Stimulated activated naive CD8-positive, alpha-beta T cell treated with anti-CD3 and anti-CD28 coated beads, Interleukin-15, amount 100 ng/mL, for 72 hours (primary cell): ENCODE results near the gene AKT1.

Source experiments
- ATAC-seq: fragments of 150-1000 bp; cut with Tn5 transposase; 2 replicates; pipeline ENCODE4 v1.10.0; 2021; ENCODE audit warnings: mild to moderate bottlenecking, moderate library complexity
- DNase-seq, 2 donors: peaks; one replicate each; pipeline ENCODE4 v3.0.0; 2021 to 2022
- H3K27ac Mint-ChIP-seq, 2 donors: one replicate each; pipeline ENCODE4 v1.8.0; 2022; ENCODE audit warnings: mild to moderate bottlenecking in 2 of 2, mixed read lengths in 2 of 2, moderate library complexity in 2 of 2
- H3K27me3 Mint-ChIP-seq: one replicate; pipeline ENCODE4 v1.8.0; 2022; ENCODE audit warnings: mixed read lengths
- H3K4me1 Mint-ChIP-seq: one replicate; pipeline ENCODE4 v1.8.0; 2022; ENCODE audit warnings: mild to moderate bottlenecking, mixed read lengths
- H3K4me3 Mint-ChIP-seq, 2 donors: one replicate each; pipeline ENCODE4 v1.8.0; 2022; ENCODE audit warnings: mild to moderate bottlenecking in 2 of 2, mixed read lengths in 2 of 2, moderate library complexity in 1 of 2
- H3K9me3 Mint-ChIP-seq, 2 donors: one replicate each; pipeline ENCODE4 v1.8.0; 2022; ENCODE audit warnings: mixed read lengths in 2 of 2

Gene AKT1

GRCh38 chr14:104796687-104797081 is 1.1 kb upstream of the AKT1 start:
- DNase-seq, result no peak
- Mint-ChIP-seq H3K4me3 (peak overlapping the region; percentile 77 to 82), H3K27ac (no peak overlapping the region), H3K4me1 (peaks cover 75% of the 10 kb centered on the region), H3K9me3 (no peaks in the 10 kb centered on the region), H3K27me3 (peaks cover 24% of the 10 kb centered on the region)
- ATAC-seq, result no peak

GRCh38 chr14:104795781-104796686 is 486 bp upstream of the AKT1 start:
- DNase-seq (peak in 1 of 2 donors; percentile 25), ATAC-seq (peak; percentile 64)
- peaks cover 24% of the 10 kb centered on the region for H3K27me3 Mint-ChIP-seq
- H3K27ac Mint-ChIP-seq, result peak overlapping the region; percentile 67 to 90
- H3K4me1 Mint-ChIP-seq, result peaks cover 75% of the 10 kb centered on the region
- peak overlapping the region; percentile 77 to 82 for H3K4me3 Mint-ChIP-seq
- H3K9me3 Mint-ChIP-seq, result no peaks in the 10 kb centered on the region

GRCh38 chr14:104794631-104794992 is 936 bp downstream of the AKT1 start:
- Mint-ChIP-seq H3K9me3 (no peaks in the 10 kb centered on the region), H3K4me1 (peaks cover 82% of the 10 kb centered on the region), H3K27ac (peak overlapping the region; percentile 73 to 86), H3K27me3 (peaks cover 19% of the 10 kb centered on the region), H3K4me3 (peak overlapping the region; percentile 92 to 93)
- ATAC-seq (no peak), DNase-seq (no peak)

- Mint-ChIP-seq H3K4me3 (peak overlapping the region; percentile 92 to 93), H3K9me3 (no peaks in the 10 kb centered on the region), H3K27me3 (peaks cover 13% of the 10 kb centered on the region), H3K4me1 (peaks cover 83% of the 10 kb centered on the region), H3K27ac (peak overlapping the region; percentile 73 to 86)
- DNase-seq (peak in 1 of 2 donors; percentile 41), ATAC-seq (peak; percentile 18)
Observed at GRCh38 chr14:104794099-104794498, 1.4 kb downstream of the AKT1 start.

- H3K4me3 Mint-ChIP-seq, result peak overlapping the region; percentile 92 to 93
- no peaks in the 10 kb centered on the region for H3K9me3 Mint-ChIP-seq
- H3K27ac Mint-ChIP-seq, result peak overlapping the region in 1 of 2 donors; percentile 71
- DNase-seq, result no peak
- ATAC-seq, result no peak
- peaks cover 10% of the 10 kb centered on the region for H3K27me3 Mint-ChIP-seq
- H3K4me1 Mint-ChIP-seq, result peaks cover 87% of the 10 kb centered on the region
Observed at GRCh38 chr14:104793703-104793959, 1.9 kb downstream of the AKT1 start.

GRCh38 chr14:104792945-104793702 is 2.4 kb downstream of the AKT1 start:
- Mint-ChIP-seq H3K27me3 (peaks cover 5% of the 10 kb centered on the region), H3K27ac (peak overlapping the region in 1 of 2 donors; percentile 71), H3K4me3 (peak overlapping the region; percentile 92 to 93), H3K4me1 (peaks cover 87% of the 10 kb centered on the region), H3K9me3 (no peaks in the 10 kb centered on the region)
- DNase-seq (no peak), ATAC-seq (no peak)

GRCh38 chr14:104792101-104792884 is 3.3 kb downstream of the AKT1 start:
- H3K4me1 Mint-ChIP-seq, result peaks cover 84% of the 10 kb centered on the region
- H3K27me3 Mint-ChIP-seq, result no peaks in the 10 kb centered on the region
- H3K9me3 Mint-ChIP-seq, result no peaks in the 10 kb centered on the region
- ATAC-seq (no peak), DNase-seq (no peak)
- no peak overlapping the region for H3K4me3 Mint-ChIP-seq
- no peak overlapping the region for H3K27ac Mint-ChIP-seq

GRCh38 chr14:104791425-104791824 is 4.1 kb downstream of the AKT1 start:
- Mint-ChIP-seq H3K4me3 (no peak overlapping the region), H3K27me3 (no peaks in the 10 kb centered on the region), H3K4me1 (peaks cover 84% of the 10 kb centered on the region), H3K9me3 (no peaks in the 10 kb centered on the region), H3K27ac (peak overlapping the region in 1 of 2 donors; percentile 82)
- ATAC-seq (no peak), DNase-seq (no peak)

GRCh38 chr14:104789752-104790743 is 5.5 kb downstream of the AKT1 start:
- ATAC-seq (no peak), DNase-seq (no peak)
- peak overlapping the region in 1 of 2 donors; percentile 49 for H3K27ac Mint-ChIP-seq
- no peaks in the 10 kb centered on the region for H3K9me3 Mint-ChIP-seq
- H3K4me1 Mint-ChIP-seq, result peaks cover 88% of the 10 kb centered on the region
- no peaks in the 10 kb centered on the region for H3K27me3 Mint-ChIP-seq
- no peak overlapping the region for H3K4me3 Mint-ChIP-seq

- ATAC-seq, result no peak
- Mint-ChIP-seq H3K9me3 (no peaks in the 10 kb centered on the region), H3K27ac (peak overlapping the region in 1 of 2 donors; percentile 34), H3K4me1 (peaks cover 81% of the 10 kb centered on the region), H3K27me3 (no peaks in the 10 kb centered on the region), H3K4me3 (no peak overlapping the region)
- no peak for DNase-seq
Observed at GRCh38 chr14:104788873-104789663, 6.5 kb downstream of the AKT1 start.

- peak overlapping the region in 1 of 2 donors; percentile 26 for H3K4me3 Mint-ChIP-seq
- ATAC-seq, result no peak
- H3K9me3 Mint-ChIP-seq, result no peaks in the 10 kb centered on the region
- H3K27ac Mint-ChIP-seq, result peak overlapping the region in 1 of 2 donors; percentile 72
- H3K27me3 Mint-ChIP-seq, result no peaks in the 10 kb centered on the region
- H3K4me1 Mint-ChIP-seq, result peaks cover 73% of the 10 kb centered on the region
- no peak for DNase-seq
Observed at GRCh38 chr14:104788161-104788818, 7.3 kb downstream of the AKT1 start.

- Mint-ChIP-seq H3K4me1 (peaks cover 73% of the 10 kb centered on the region), H3K27me3 (no peaks in the 10 kb centered on the region), H3K27ac (peak overlapping the region in 1 of 2 donors; percentile 72), H3K4me3 (peak overlapping the region in 1 of 2 donors; percentile 26), H3K9me3 (no peaks in the 10 kb centered on the region)
- DNase-seq, result no peak
- ATAC-seq, result no peak
Observed at GRCh38 chr14:104787736-104788135, 7.8 kb downstream of the AKT1 start.
